Measurements from ENCODE around the gene HAUS7.

- TF ChIP-seq CTCF (IDR thresholded peaks at IDR 0.05) (no peak), POLR2A (IDR thresholded peaks at IDR 0.05) (no peak), POLR2AphosphoS5 (IDR thresholded peaks at IDR 0.05) (no peak), EP300 (IDR thresholded peaks at IDR 0.05) (no peak)
Measured at GRCh38 chrX:153420851-153421599, 49.4 kb downstream of the HAUS7 start.
